Fibroblast of villous mesenchyme (primary cell): ENCODE data around the gene MAGEB17. TPM values are rescaled to one million over a fixed set of nuclear protein-coding genes. Genes with fewer than 3 reads are reported as not detected.
"Not testable (repeated sequence)": the region's sequence is repeated elsewhere in the genome, so short reads cannot be mapped to it uniquely, and the experiment has no call there.

ENCODE experiments used
- DNase-seq: peaks from one replicate; pipeline ENCODE4 v3.0.0-alpha.2; 2010; ENCODE audit warnings: low read depth
- H3K4me3 ChIP-seq: 2 replicates; pipeline ENCODE4 v1.5.1; 2011; ENCODE audit warnings: low read depth, mild to moderate bottlenecking, low read length
- total RNA-seq: library from RNA; depleted of rRNA; stranded (reverse); fragments of >200 nt; gene quantifications from 2 replicates; pipeline ENCODE4 v1.2.3, GENCODE V29; 2012
- TF ChIP-seq, protein P1 (sequence below): IDR thresholded peaks from 2 replicates; pipeline ENCODE4 v1.5.1; 2012; ENCODE audit warnings: low read depth, mild to moderate bottlenecking, low read length; ENCODE audit not compliant: insufficient read depth

The MAGEB17 gene
- total RNA-seq, 1 donor, result not detected

- TF ChIP-seq, protein P1, sequence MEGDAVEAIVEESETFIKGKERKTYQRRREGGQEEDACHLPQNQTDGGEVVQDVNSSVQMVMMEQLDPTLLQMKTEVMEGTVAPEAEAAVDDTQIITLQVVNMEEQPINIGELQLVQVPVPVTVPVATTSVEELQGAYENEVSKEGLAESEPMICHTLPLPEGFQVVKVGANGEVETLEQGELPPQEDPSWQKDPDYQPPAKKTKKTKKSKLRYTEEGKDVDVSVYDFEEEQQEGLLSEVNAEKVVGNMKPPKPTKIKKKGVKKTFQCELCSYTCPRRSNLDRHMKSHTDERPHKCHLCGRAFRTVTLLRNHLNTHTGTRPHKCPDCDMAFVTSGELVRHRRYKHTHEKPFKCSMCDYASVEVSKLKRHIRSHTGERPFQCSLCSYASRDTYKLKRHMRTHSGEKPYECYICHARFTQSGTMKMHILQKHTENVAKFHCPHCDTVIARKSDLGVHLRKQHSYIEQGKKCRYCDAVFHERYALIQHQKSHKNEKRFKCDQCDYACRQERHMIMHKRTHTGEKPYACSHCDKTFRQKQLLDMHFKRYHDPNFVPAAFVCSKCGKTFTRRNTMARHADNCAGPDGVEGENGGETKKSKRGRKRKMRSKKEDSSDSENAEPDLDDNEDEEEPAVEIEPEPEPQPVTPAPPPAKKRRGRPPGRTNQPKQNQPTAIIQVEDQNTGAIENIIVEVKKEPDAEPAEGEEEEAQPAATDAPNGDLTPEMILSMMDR, result no peak
- DNase-seq, result no peak
- H3K4me3 ChIP-seq, result no peak overlapping the region
Observed at GRCh38 chrX:16141422-16142245, 25.6 kb upstream of the MAGEB17 start.

- DNase-seq, result no peak
- TF ChIP-seq, protein P1, result no peak
- H3K4me3 ChIP-seq, result no peak overlapping the region
Observed at GRCh38 chrX:16142246-16142558, 25.1 kb upstream of the MAGEB17 start.

DNA sequence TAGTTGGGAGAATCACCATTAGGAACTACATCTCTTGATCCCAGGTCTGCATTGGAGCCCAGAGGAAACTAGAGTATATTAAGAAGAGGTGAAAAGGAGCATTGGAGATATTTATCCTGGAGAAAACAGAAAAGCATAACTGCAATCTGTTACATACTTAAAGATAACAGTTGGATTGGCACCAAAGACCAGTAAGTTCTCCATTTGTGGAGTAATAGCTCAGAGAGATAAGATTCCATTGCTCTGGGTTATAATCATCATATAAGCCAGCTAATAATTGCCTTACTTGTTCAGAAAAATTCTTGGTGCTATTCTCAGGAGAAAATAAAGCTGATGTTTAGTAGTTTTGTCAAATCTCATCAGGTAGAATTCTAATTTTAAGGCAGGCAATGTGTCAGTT is 23.3 kb upstream of the MAGEB17 start:
- DNase-seq, result no peak
- TF ChIP-seq, protein P1, result no peak
- no peak overlapping the region for H3K4me3 ChIP-seq

DNA sequence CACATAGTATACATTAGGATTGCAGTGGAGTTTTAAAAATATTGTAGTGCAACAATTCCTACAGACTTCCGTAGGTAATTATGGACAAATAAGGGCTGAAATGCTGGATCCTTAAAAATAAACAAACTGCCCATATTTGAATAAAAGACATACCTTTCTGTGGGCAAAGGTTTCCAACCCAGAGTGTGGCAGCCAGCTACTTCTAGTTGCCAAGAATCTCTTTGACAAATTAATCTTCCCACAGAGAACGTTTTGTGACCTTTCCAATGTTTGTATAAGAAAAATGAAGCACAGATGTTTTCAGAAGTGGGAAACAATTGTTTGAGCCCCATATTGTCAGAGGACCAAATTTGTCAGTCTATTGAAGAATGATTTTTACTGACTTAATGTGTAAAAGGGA is 22.9 kb upstream of the MAGEB17 start:
- H3K4me3 ChIP-seq, result no peak overlapping the region
- no peak for DNase-seq
- TF ChIP-seq, protein P1, result no peak

GRCh38 chrX:16145093-16145492 is 22.2 kb upstream of the MAGEB17 start:
- not testable (repeated sequence) for H3K4me3 ChIP-seq, DNase-seq

DNA sequence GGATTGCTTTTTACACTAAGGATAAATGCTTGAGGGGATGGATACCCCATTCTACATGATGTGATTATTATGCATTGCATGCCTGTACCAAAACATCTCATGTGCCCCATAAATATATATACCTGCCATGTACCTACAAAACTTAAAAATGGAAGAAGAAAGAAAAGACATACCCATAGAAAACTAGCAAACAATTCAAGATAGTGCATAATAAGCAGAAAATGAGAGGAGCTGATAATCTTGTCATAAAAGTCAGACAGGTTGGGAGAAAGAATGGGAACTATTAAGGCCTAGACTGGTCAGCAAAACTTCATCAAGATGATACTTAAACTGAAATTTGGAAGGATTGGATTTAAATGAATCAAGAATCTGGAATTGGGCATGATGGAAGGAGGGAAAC is 21.6 kb upstream of the MAGEB17 start:
- TF ChIP-seq, protein P1, result no peak
- no peak overlapping the region for H3K4me3 ChIP-seq
- no peak for DNase-seq

- TF ChIP-seq, protein P1, result no peak
- no peak for DNase-seq
- no peak overlapping the region for H3K4me3 ChIP-seq
Observed at GRCh38 chrX:16148896-16149295, 18.4 kb upstream of the MAGEB17 start.
